Measurements from ENCODE around the gene GRM4. TPM values are rescaled to one million over a fixed set of nuclear protein-coding genes. Genes with fewer than 3 reads are reported as not detected.

GRM4 gene
- total RNA-seq, 4 donors from 2014 or later, result not detected

- WGBS, result 60% methylated on average over 5 of the region's 5 CpGs
- Histone ChIP-seq H3K9me3 (no peaks in the 10 kb centered on the region), H3K4me3 (no peak overlapping the region), H3K36me3 (no peaks in the 10 kb centered on the region), H3K27ac (no peak overlapping the region), H3K27me3 (peaks cover 68% of the 10 kb centered on the region), H3K4me1 (no peaks in the 10 kb centered on the region)
- TF ChIP-seq CTCF (IDR thresholded peaks at IDR 0.05), result no peak
- TF ChIP-seq POLR2A (IDR thresholded peaks at IDR 0.05), result no peak
- TF ChIP-seq POLR2AphosphoS5 (IDR thresholded peaks at IDR 0.05), result no peak
- TF ChIP-seq EP300 (IDR thresholded peaks at IDR 0.05), result no peak
- DNase-seq (ENCODE audit: low spot score in 2 of 2), result no peak
Observed at GRCh38 chr6:34112126-34112525, 33.8 kb downstream of the GRM4 start.

DNA sequence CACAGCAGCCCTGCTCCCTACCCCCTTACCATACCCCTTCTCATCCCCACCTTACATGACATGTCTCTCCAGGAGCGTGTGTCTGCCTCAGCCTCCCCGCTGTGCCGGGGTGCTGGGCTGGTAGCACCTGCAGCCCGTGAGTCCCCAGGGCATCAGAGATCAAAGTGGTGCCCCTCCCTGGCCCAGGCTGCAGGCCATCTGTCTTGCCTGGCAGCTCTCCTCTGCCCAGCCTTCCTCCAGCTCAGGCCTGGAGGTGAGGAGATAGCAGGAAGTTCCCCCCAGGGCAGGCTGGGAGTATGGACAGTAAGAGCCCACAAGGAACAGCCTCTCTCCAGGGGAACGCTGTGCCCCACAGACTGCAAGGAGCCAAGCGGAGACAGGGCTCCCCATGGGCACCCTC lies 35.3 kb downstream of the GRM4 start:
- peaks cover 76% of the 10 kb centered on the region for H3K27me3 ChIP-seq
- 51% methylated on average over 4 of the region's 6 CpGs for WGBS
- no peak overlapping the region for H3K4me3 ChIP-seq
- H3K27ac ChIP-seq, result no peak overlapping the region
- DNase-seq (ENCODE audit: low spot score in 2 of 2), result no peak
- TF ChIP-seq CTCF (IDR thresholded peaks at IDR 0.05) (no peak), POLR2A (IDR thresholded peaks at IDR 0.05) (no peak), EP300 (IDR thresholded peaks at IDR 0.05) (no peak), POLR2AphosphoS5 (IDR thresholded peaks at IDR 0.05) (no peak)
- H3K36me3 ChIP-seq, result no peaks in the 10 kb centered on the region
- no peaks in the 10 kb centered on the region for H3K9me3 ChIP-seq
- H3K4me1 ChIP-seq, result no peaks in the 10 kb centered on the region

GRCh38 chr6:34108176-34108575 lies 37.7 kb downstream of the GRM4 start:
- DNase-seq (ENCODE audit: low spot score in 2 of 2), result no peak
- no peak overlapping the region for H3K27ac ChIP-seq
- H3K36me3 ChIP-seq, result no peaks in the 10 kb centered on the region
- 88% methylated on average over 7 of the region's 9 CpGs for WGBS
- no peaks in the 10 kb centered on the region for H3K9me3 ChIP-seq
- peaks cover 71% of the 10 kb centered on the region for H3K27me3 ChIP-seq
- no peak for TF ChIP-seq CTCF (IDR thresholded peaks at IDR 0.05)
- TF ChIP-seq EP300 (IDR thresholded peaks at IDR 0.05), result no peak
- no peak for TF ChIP-seq POLR2A (IDR thresholded peaks at IDR 0.05)
- no peak for TF ChIP-seq POLR2AphosphoS5 (IDR thresholded peaks at IDR 0.05)
- no peak overlapping the region for H3K4me3 ChIP-seq
- no peaks in the 10 kb centered on the region for H3K4me1 ChIP-seq

- H3K27me3 ChIP-seq, result peaks cover 61% of the 10 kb centered on the region
- no peaks in the 10 kb centered on the region for H3K4me1 ChIP-seq
- WGBS, result 39% methylated on average over 2 of the region's 5 CpGs
- no peaks in the 10 kb centered on the region for H3K36me3 ChIP-seq
- H3K9me3 ChIP-seq, result no peaks in the 10 kb centered on the region
- no peak overlapping the region for H3K4me3 ChIP-seq
- TF ChIP-seq CTCF (IDR thresholded peaks at IDR 0.05) (no peak), POLR2AphosphoS5 (IDR thresholded peaks at IDR 0.05) (no peak), EP300 (IDR thresholded peaks at IDR 0.05) (no peak), POLR2A (IDR thresholded peaks at IDR 0.05) (no peak)
- no peak for DNase-seq (ENCODE audit: low spot score in 2 of 2)
- H3K27ac ChIP-seq, result no peak overlapping the region
Observed at GRCh38 chr6:34106900-34107299, 39.0 kb downstream of the GRM4 start.

DNA sequence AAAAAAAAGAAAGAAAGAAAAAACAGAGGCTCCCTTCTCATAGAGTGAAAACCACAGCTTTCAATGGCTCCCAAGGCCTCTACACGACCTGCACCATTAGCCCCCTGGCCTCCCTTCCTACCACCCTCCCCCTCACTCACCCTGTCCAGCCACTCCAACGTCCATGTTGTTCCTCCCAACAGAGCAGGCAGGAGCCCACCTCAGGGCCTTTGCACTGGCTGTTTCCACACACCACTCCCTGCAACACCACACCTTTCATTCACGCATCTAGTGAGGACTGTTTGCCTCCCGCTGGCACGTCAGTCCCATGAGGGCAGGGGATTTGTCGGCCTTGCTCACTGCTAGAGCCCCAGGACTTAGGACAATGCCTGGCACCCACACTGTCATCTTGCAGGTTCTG lies 39.5 kb downstream of the GRM4 start:
- H3K9me3 ChIP-seq, result no peaks in the 10 kb centered on the region
- WGBS, result 75% methylated on average over 6 of the region's 6 CpGs
- peaks cover 57% of the 10 kb centered on the region for H3K27me3 ChIP-seq
- no peaks in the 10 kb centered on the region for H3K36me3 ChIP-seq
- no peak for TF ChIP-seq EP300 (IDR thresholded peaks at IDR 0.05)
- TF ChIP-seq CTCF (IDR thresholded peaks at IDR 0.05), result no peak
- TF ChIP-seq POLR2A (IDR thresholded peaks at IDR 0.05), result no peak
- TF ChIP-seq POLR2AphosphoS5 (IDR thresholded peaks at IDR 0.05), result no peak
- no peak overlapping the region for H3K4me3 ChIP-seq
- H3K27ac ChIP-seq, result no peak overlapping the region
- DNase-seq (ENCODE audit: low spot score in 2 of 2), result no peak
- H3K4me1 ChIP-seq, result no peaks in the 10 kb centered on the region
